Measurements from ENCODE around the gene CNIH2. TPM values are rescaled to one million over a fixed set of nuclear protein-coding genes. Genes with fewer than 3 reads are reported as not detected.

Gene CNIH2
- total RNA-seq, 1 donor from 2014 or later: 12.2 TPM

GRCh38 chr11:66258473-66258893 lies 19.5 kb upstream of the CNIH2 start:
- Histone ChIP-seq H3K4me1 (ENCODE audit: insufficient read depth, low read length) (peaks cover 17% of the 10 kb centered on the region), H3K27me3 (ENCODE audit: insufficient read depth, low read length) (no peaks in the 10 kb centered on the region), H3K36me3 (ENCODE audit: insufficient read depth, low read length) (peaks cover 11% of the 10 kb centered on the region), H3K27ac (ENCODE audit: low read depth, low read length) (no peak overlapping the region), H3K9ac (ENCODE audit: low read length) (peak overlapping the region; percentile 90), H2AFZ (ENCODE audit: low read depth, low read length) (no peak overlapping the region), H3K4me3 (ENCODE audit: insufficient read depth, low read depth, low read length) (peak overlapping the region; percentile 77), H3K79me2 (ENCODE audit: insufficient read depth, low read length) (peaks cover 25% of the 10 kb centered on the region), H3K4me2 (ENCODE audit: low read length) (peak overlapping the region; percentile 96), H3K9me3 (ENCODE audit: insufficient read depth, low read depth, low read length) (no peaks in the 10 kb centered on the region), H4K20me1 (ENCODE audit: insufficient read depth, low read length) (peaks cover 42% of the 10 kb centered on the region)
- FAIRE-seq (no peak), DNase-seq (ENCODE audit: low read depth) (no peak)
- TF ChIP-seq EZH2 (IDR thresholded peaks at IDR 0.05; ENCODE audit: insufficient read depth, low read length) (no peak), CTCF (IDR thresholded peaks at IDR 0.05; ENCODE audit: insufficient read depth, low read depth, low read length) (no peak)
- peaks cover 3% of the 10 kb centered on the region for H3K4me1 Mint-ChIP-seq (ENCODE audit: low read depth, unreplicated experiment)
- H3K27ac Mint-ChIP-seq (ENCODE audit: unreplicated experiment): no peak overlapping the region
- H3K9me3 Mint-ChIP-seq (ENCODE audit: unreplicated experiment): no peaks in the 10 kb centered on the region
- H3K36me3 Mint-ChIP-seq (ENCODE audit: low read depth, unreplicated experiment): peaks cover 15% of the 10 kb centered on the region
- H3K27me3 Mint-ChIP-seq (ENCODE audit: low read depth, unreplicated experiment): no peaks in the 10 kb centered on the region
- H3K4me3 Mint-ChIP-seq (ENCODE audit: unreplicated experiment): peak overlapping the region; percentile 85

- H3K36me3 Mint-ChIP-seq (ENCODE audit: low read depth, unreplicated experiment): peaks cover 18% of the 10 kb centered on the region
- peak overlapping the region; percentile 90 for H3K9ac ChIP-seq (ENCODE audit: low read length)
- peak overlapping the region; percentile 96 for H3K4me2 ChIP-seq (ENCODE audit: low read length)
- no peaks in the 10 kb centered on the region for H3K9me3 Mint-ChIP-seq (ENCODE audit: unreplicated experiment)
- no peaks in the 10 kb centered on the region for H3K27me3 ChIP-seq (ENCODE audit: insufficient read depth, low read length)
- FAIRE-seq (no peak), DNase-seq (ENCODE audit: low read depth) (no peak)
- H3K4me3 Mint-ChIP-seq (ENCODE audit: unreplicated experiment): peak overlapping the region; percentile 85
- H4K20me1 ChIP-seq (ENCODE audit: insufficient read depth, low read length): peaks cover 46% of the 10 kb centered on the region
- H3K4me1 Mint-ChIP-seq (ENCODE audit: low read depth, unreplicated experiment): peaks cover 3% of the 10 kb centered on the region
- no peak overlapping the region for H3K4me3 ChIP-seq (ENCODE audit: insufficient read depth, low read depth, low read length)
- H3K27ac Mint-ChIP-seq (ENCODE audit: unreplicated experiment): peak overlapping the region; percentile 1
- H3K9me3 ChIP-seq (ENCODE audit: insufficient read depth, low read depth, low read length): no peaks in the 10 kb centered on the region
- peaks cover 25% of the 10 kb centered on the region for H3K79me2 ChIP-seq (ENCODE audit: insufficient read depth, low read length)
- TF ChIP-seq EZH2 (IDR thresholded peaks at IDR 0.05; ENCODE audit: insufficient read depth, low read length) (no peak), CTCF (IDR thresholded peaks at IDR 0.05; ENCODE audit: insufficient read depth, low read depth, low read length) (no peak)
- no peak overlapping the region for H2AFZ ChIP-seq (ENCODE audit: low read depth, low read length)
- H3K27me3 Mint-ChIP-seq (ENCODE audit: low read depth, unreplicated experiment): no peaks in the 10 kb centered on the region
- H3K4me1 ChIP-seq (ENCODE audit: insufficient read depth, low read length): peaks cover 17% of the 10 kb centered on the region
- H3K36me3 ChIP-seq (ENCODE audit: insufficient read depth, low read length): peaks cover 11% of the 10 kb centered on the region
- H3K27ac ChIP-seq (ENCODE audit: low read depth, low read length): no peak overlapping the region
These were observed 18.8 kb upstream of the CNIH2 start for GRCh38 chr11:66259225-66259624.

- Histone ChIP-seq H3K4me3 (ENCODE audit: insufficient read depth, low read depth, low read length) (no peak overlapping the region), H3K36me3 (ENCODE audit: insufficient read depth, low read length) (peaks cover 11% of the 10 kb centered on the region), H3K4me2 (ENCODE audit: low read length) (no peak overlapping the region), H2AFZ (ENCODE audit: low read depth, low read length) (no peak overlapping the region), H3K9me3 (ENCODE audit: insufficient read depth, low read depth, low read length) (no peaks in the 10 kb centered on the region), H3K27ac (ENCODE audit: low read depth, low read length) (no peak overlapping the region), H3K4me1 (ENCODE audit: insufficient read depth, low read length) (peaks cover 17% of the 10 kb centered on the region), H3K79me2 (ENCODE audit: insufficient read depth, low read length) (peaks cover 25% of the 10 kb centered on the region), H3K9ac (ENCODE audit: low read length) (peak overlapping the region; percentile 90), H4K20me1 (ENCODE audit: insufficient read depth, low read length) (peaks cover 54% of the 10 kb centered on the region), H3K27me3 (ENCODE audit: insufficient read depth, low read length) (no peaks in the 10 kb centered on the region)
- FAIRE-seq (no peak), DNase-seq (ENCODE audit: low read depth) (no peak)
- no peak overlapping the region for H3K27ac Mint-ChIP-seq (ENCODE audit: unreplicated experiment)
- no peaks in the 10 kb centered on the region for H3K9me3 Mint-ChIP-seq (ENCODE audit: unreplicated experiment)
- peak overlapping the region; percentile 85 for H3K4me3 Mint-ChIP-seq (ENCODE audit: unreplicated experiment)
- H3K27me3 Mint-ChIP-seq (ENCODE audit: low read depth, unreplicated experiment): no peaks in the 10 kb centered on the region
- H3K4me1 Mint-ChIP-seq (ENCODE audit: low read depth, unreplicated experiment): peaks cover 3% of the 10 kb centered on the region
- TF ChIP-seq CTCF (IDR thresholded peaks at IDR 0.05; ENCODE audit: insufficient read depth, low read depth, low read length): no peak
- no peak for TF ChIP-seq EZH2 (IDR thresholded peaks at IDR 0.05; ENCODE audit: insufficient read depth, low read length)
- H3K36me3 Mint-ChIP-seq (ENCODE audit: low read depth, unreplicated experiment): peaks cover 22% of the 10 kb centered on the region
These were observed 18.0 kb upstream of the CNIH2 start for GRCh38 chr11:66259956-66260355.
